Lung (tissue), 13 donors: Measurements from ENCODE around the gene GNAT1. TPM values are rescaled to one million over a fixed set of nuclear protein-coding genes. Genes with fewer than 3 reads are reported as not detected.

Experiments
- ATAC-seq: fragments of 200-7000 bp; cut with Tn5 transposase; one replicate; pipeline ENCODE4 v1.9.1; 2020; ENCODE audit warnings: moderate number of reproducible peaks; ENCODE audit not compliant: insufficient read depth, low FRiP score
- DNase-seq, 3 donors: peaks; one replicate each; pipeline ENCODE4 v3.0.0-alpha.2; 2013 to 2017
- H3K27ac ChIP-seq, 2 donors: one replicate each; pipeline ENCODE4 v1.5.1; 2013; ENCODE audit warnings: mild to moderate bottlenecking in 2 of 2, moderate library complexity in 2 of 2, control low read depth in 1 of 2, inconsistent platforms in 1 of 2, low read depth in 1 of 2, low read length in 1 of 2
- H3K27me3 ChIP-seq, 3 donors: one replicate each; pipeline ENCODE4 v1.5.1; 2013; ENCODE audit warnings: low read length in 2 of 3; ENCODE audit not compliant: control insufficient read depth in 3 of 3, insufficient read depth in 3 of 3
- H3K36me3 ChIP-seq, 4 donors: one replicate each; pipeline ENCODE4 v1.5.1; 2013; ENCODE audit warnings: low read length in 4 of 4, mild to moderate bottlenecking in 1 of 4, moderate library complexity in 1 of 4; ENCODE audit not compliant: control insufficient read depth in 4 of 4, insufficient read depth in 4 of 4
- H3K4me1 ChIP-seq, 5 donors: one replicate each; pipeline ENCODE4 v1.5.1; 2013; ENCODE audit warnings: low read length in 5 of 5, mild to moderate bottlenecking in 2 of 5, moderate library complexity in 1 of 5; ENCODE audit not compliant: control insufficient read depth in 5 of 5, insufficient read depth in 5 of 5
- H3K4me3 ChIP-seq: one replicate; pipeline ENCODE4 v1.5.1; 2013; ENCODE audit warnings: mild to moderate bottlenecking, control low read depth, moderate library complexity
- H3K9ac ChIP-seq, 2 donors: one replicate each; pipeline ENCODE4 v1.5.1; 2013; ENCODE audit warnings: low read length in 2 of 2, control low read depth in 1 of 2; ENCODE audit not compliant: insufficient read depth in 1 of 2
- H3K9me3 ChIP-seq, 4 donors: one replicate each; pipeline ENCODE4 v1.5.1; 2013; ENCODE audit warnings: low read length in 3 of 4, mild to moderate bottlenecking in 1 of 4, moderate library complexity in 1 of 4; ENCODE audit not compliant: control insufficient read depth in 4 of 4, insufficient read depth in 3 of 4
- WGBS, 2 donors: extraction: QIAGEN DNeasy Blood & Tissue Kit; methylation state at CpG; one replicate each; pipeline ENCODE4 v1.1.7; 2013; 5-methylcytosine and 5-hydroxymethylcytosine counted together
- polyA plus RNA-seq, 2 donors: library from polyadenylated mRNA; stranded (reverse); fragments of 200-250 nt; gene quantifications; one replicate each; pipeline ENCODE4 v1.2.1, GENCODE V29; 2013
- small RNA-seq: library from RNA; depleted of rRNA; stranded (forward); fragments of <200 nt; gene quantifications from one replicate; pipeline ENCODE3, GENCODE V24; 2014; ENCODE audit warnings: low replicate concordance
- total RNA-seq, 2 donors: library from RNA; depleted of rRNA in 1 of 2; stranded (reverse); fragments of >200 nt in 1 of 2; gene quantifications; one replicate each; pipeline ENCODE4 v1.2.1, GENCODE V29; 2014 to 2021
- TF ChIP-seq, protein P1 (sequence below): IDR thresholded peaks from 2 replicates; pipeline ENCODE4 v1.5.1; 2012; ENCODE audit warnings: mild to moderate bottlenecking; ENCODE audit errors: control extremely low read depth, extremely low read depth
- donor health status: control.
- donor health status: control.
- donor health status: Bipolar disorder and iron deficiency.
- donor health status: healthy.
- donor health status: DM: yes; HTN: yes; CAD: no.

The GNAT1 gene
- total and polyA plus RNA-seq, 4 donors, result 0.05 to 0.16 TPM; not detected in 2

DNA sequence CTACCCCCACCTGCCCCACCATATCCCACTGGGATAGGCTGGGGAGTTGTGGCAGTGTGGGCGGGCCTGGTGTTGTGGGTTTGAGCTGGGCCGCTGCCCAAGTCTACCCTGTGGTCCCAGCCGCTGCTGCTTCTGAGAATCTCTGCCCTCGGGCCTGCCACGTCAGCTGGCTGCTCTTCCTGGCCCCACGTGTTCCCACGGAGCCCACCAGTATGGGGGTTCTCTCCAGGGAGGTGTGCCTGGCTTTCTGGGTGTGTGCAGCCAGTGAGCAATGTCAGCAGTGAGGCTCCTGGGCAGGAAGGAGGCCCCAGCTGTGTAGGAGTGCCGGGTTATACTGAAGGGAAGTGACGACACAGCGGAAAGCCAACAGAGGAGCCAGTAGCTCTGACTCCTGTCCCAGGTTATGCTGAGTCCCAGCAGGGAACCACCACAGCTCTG lies 55.1 kb downstream of the GNAT1 start:
- Histone ChIP-seq H3K9me3 (no peaks in the 10 kb centered on the region), H3K27me3 (no peaks in the 10 kb centered on the region), H3K36me3 (peaks cover 0 to 17% (median 7%) of the 10 kb centered on the region in 4 donors), H3K27ac (peak overlapping the region; percentile 76 to 91), H3K9ac (peak overlapping the region in 1 of 2 donors; percentile 6), H3K4me1 (peaks cover under 1 to 67% (median 14%) of the 10 kb centered on the region in 5 donors), H3K4me3 (no peak overlapping the region)
- ATAC-seq, result peak; percentile 16
- DNase-seq, result no peak
- TF ChIP-seq, protein P1, sequence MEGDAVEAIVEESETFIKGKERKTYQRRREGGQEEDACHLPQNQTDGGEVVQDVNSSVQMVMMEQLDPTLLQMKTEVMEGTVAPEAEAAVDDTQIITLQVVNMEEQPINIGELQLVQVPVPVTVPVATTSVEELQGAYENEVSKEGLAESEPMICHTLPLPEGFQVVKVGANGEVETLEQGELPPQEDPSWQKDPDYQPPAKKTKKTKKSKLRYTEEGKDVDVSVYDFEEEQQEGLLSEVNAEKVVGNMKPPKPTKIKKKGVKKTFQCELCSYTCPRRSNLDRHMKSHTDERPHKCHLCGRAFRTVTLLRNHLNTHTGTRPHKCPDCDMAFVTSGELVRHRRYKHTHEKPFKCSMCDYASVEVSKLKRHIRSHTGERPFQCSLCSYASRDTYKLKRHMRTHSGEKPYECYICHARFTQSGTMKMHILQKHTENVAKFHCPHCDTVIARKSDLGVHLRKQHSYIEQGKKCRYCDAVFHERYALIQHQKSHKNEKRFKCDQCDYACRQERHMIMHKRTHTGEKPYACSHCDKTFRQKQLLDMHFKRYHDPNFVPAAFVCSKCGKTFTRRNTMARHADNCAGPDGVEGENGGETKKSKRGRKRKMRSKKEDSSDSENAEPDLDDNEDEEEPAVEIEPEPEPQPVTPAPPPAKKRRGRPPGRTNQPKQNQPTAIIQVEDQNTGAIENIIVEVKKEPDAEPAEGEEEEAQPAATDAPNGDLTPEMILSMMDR, result no peak
- 16 to 18% methylated on average over 10 of the region's 10 CpGs for WGBS, 2 donors

Small RNA genes within 50 kb of the gene (small RNA-seq; reads per million reads assigned to genes)
- gene MIR566, result not detected
- gene MIR5787, result not detected

Other genes starting within 250 kb of the GNAT1 start
- gene RBM5, start 102.7 kb upstream of the GNAT1 start, total RNA-seq, result 100 to 1,000 TPM; 115 to 380 TPM
- 10 to 100 TPM; 71.4 to 74.3 TPM for gene RBM5, start 102.7 kb upstream of the GNAT1 start, polyA plus RNA-seq
- gene SEMA3F, start 36.3 kb upstream of the GNAT1 start, total RNA-seq, result 10 to 100 TPM; 27.8 to 54.3 TPM
- gene SEMA3F, start 36.3 kb upstream of the GNAT1 start, polyA plus RNA-seq, result 10 to 100 TPM; 41.6 to 53.1 TPM
- gene SLC38A3, start 13.7 kb downstream of the GNAT1 start, total RNA-seq, result 1 to 10 TPM in 1 of 2 donors, under 1 TPM in 1; 0.43 to 4.3 TPM
- gene SLC38A3, start 13.7 kb downstream of the GNAT1 start, polyA plus RNA-seq, result under 1 TPM; 0.08 to 0.24 TPM
- 100 to 1,000 TPM; 224 to 332 TPM for gene GNAI2, start 44.6 kb downstream of the GNAT1 start, total RNA-seq
- 100 to 1,000 TPM; 217 to 364 TPM for gene GNAI2, start 44.6 kb downstream of the GNAT1 start, polyA plus RNA-seq
- gene SEMA3B, start 77.5 kb downstream of the GNAT1 start, total RNA-seq, result 10 to 100 TPM; 47.9 to 95.7 TPM
- gene SEMA3B, start 77.5 kb downstream of the GNAT1 start, polyA plus RNA-seq, result 10 to 100 TPM; 39.6 to 75.6 TPM
- under 1 TPM in 1 of 2 donors, not detected in 1; 0.12 TPM for gene LSMEM2, start 87.5 kb downstream of the GNAT1 start, total RNA-seq
- gene LSMEM2, start 87.5 kb downstream of the GNAT1 start, polyA plus RNA-seq, result under 1 TPM; 0.10 to 0.49 TPM
- 10 to 100 TPM; 14.7 to 98.8 TPM for gene IFRD2, start 100.8 kb downstream of the GNAT1 start, total RNA-seq
- gene IFRD2, start 100.8 kb downstream of the GNAT1 start, polyA plus RNA-seq, result 100 to 1,000 TPM in 1 of 2 donors, 10 to 100 TPM in 1; 91.4 to 107 TPM
- 1 to 10 TPM; 1.4 to 4.0 TPM for gene HYAL3, start 107.8 kb downstream of the GNAT1 start, total RNA-seq
- gene HYAL3, start 107.8 kb downstream of the GNAT1 start, polyA plus RNA-seq, result 1 to 10 TPM; 2.5 to 4.9 TPM
- 10 to 100 TPM in 1 of 2 donors, 1 to 10 TPM in 1; 4.8 to 16.6 TPM for gene NAA80, start 107.8 kb downstream of the GNAT1 start, total RNA-seq
- gene NAA80, start 107.8 kb downstream of the GNAT1 start, polyA plus RNA-seq, result 10 to 100 TPM in 1 of 2 donors, 1 to 10 TPM in 1; 9.5 to 14.7 TPM
- 10 to 100 TPM in 1 of 2 donors, 1 to 10 TPM in 1; 1.6 to 51.2 TPM for gene HYAL1, start 112.0 kb downstream of the GNAT1 start, total RNA-seq
- gene HYAL1, start 112.0 kb downstream of the GNAT1 start, polyA plus RNA-seq, result 10 to 100 TPM; 24.6 to 27.8 TPM
- gene HYAL2, start 131.1 kb downstream of the GNAT1 start, total RNA-seq, result 100 to 1,000 TPM in 1 of 2 donors, 10 to 100 TPM in 1; 94.3 to 218 TPM
- 100 to 1,000 TPM; 193 to 208 TPM for gene HYAL2, start 131.1 kb downstream of the GNAT1 start, polyA plus RNA-seq
- 10 to 100 TPM; 11.1 to 33.4 TPM for gene TUSC2, start 136.6 kb downstream of the GNAT1 start, total RNA-seq
- 10 to 100 TPM; 27.6 to 54.5 TPM for gene TUSC2, start 136.6 kb downstream of the GNAT1 start, polyA plus RNA-seq
- 10 to 100 TPM; 36.3 to 46.0 TPM for gene RASSF1, start 149.2 kb downstream of the GNAT1 start, total RNA-seq
- gene RASSF1, start 149.2 kb downstream of the GNAT1 start, polyA plus RNA-seq, result 10 to 100 TPM; 38.0 to 59.0 TPM
- 100 to 1,000 TPM in 1 of 2 donors, 10 to 100 TPM in 1; 70.8 to 117 TPM for gene ZMYND10, start 154.1 kb downstream of the GNAT1 start, total RNA-seq
- gene ZMYND10, start 154.1 kb downstream of the GNAT1 start, polyA plus RNA-seq, result 10 to 100 TPM; 31.4 to 54.1 TPM
- 10 to 100 TPM; 12.7 to 17.0 TPM for gene NPRL2, start 159.2 kb downstream of the GNAT1 start, total RNA-seq
- gene NPRL2, start 159.2 kb downstream of the GNAT1 start, polyA plus RNA-seq, result 10 to 100 TPM; 17.4 to 21.9 TPM
- 10 to 100 TPM; 18.2 to 33.9 TPM for gene CYB561D2, start 159.3 kb downstream of the GNAT1 start, total RNA-seq
- gene CYB561D2, start 159.3 kb downstream of the GNAT1 start, polyA plus RNA-seq, result 10 to 100 TPM; 21.4 to 50.8 TPM
- gene TMEM115, start 167.9 kb downstream of the GNAT1 start, total RNA-seq, result 10 to 100 TPM; 29.0 to 38.8 TPM
- 10 to 100 TPM; 32.9 to 44.8 TPM for gene TMEM115, start 167.9 kb downstream of the GNAT1 start, polyA plus RNA-seq